HepG2 (cell line): ENCODE results near the gene MAFB. TPM values are rescaled to one million over a fixed set of nuclear protein-coding genes. Genes with fewer than 3 reads are reported as not detected.

Experiments used
- CREM ChIP-seq, 2 experiments: sonication (generic) in 1 of 2; formaldehyde crosslinking in 1 of 2; IDR thresholded peaks; 2 replicates each; pipeline versions ENCODE4 v1.4.0 to v1.6.1; 2016 to 2020; ENCODE audit warnings: antibody characterized with exemption in 1 of 2, mild to moderate bottlenecking in 1 of 2, missing genetic modification reagents in 1 of 2
- FOXJ3 ChIP-seq: sonication (generic); formaldehyde crosslinking; IDR thresholded peaks from 2 replicates; pipeline ENCODE4 v1.4.0; 2020; ENCODE audit warnings: missing genetic modification reagents, mild to moderate bottlenecking, borderline replicate concordance
- MAZ ChIP-seq, 2 experiments: sonication (generic) in 1 of 2; formaldehyde crosslinking in 1 of 2; IDR thresholded peaks; 2 replicates each; pipeline versions ENCODE4 v1.5.0 to v1.6.1; 2012 to 2020; ENCODE audit warnings: low read depth in 2 of 2, mild to moderate bottlenecking in 2 of 2, borderline replicate concordance in 1 of 2, improper control_type of control experiment in 1 of 2, low read length in 1 of 2, missing genetic modification reagents in 1 of 2, moderate library complexity in 1 of 2
- NFIC ChIP-seq: IDR thresholded peaks from 2 replicates; pipeline ENCODE4 v1.6.1; 2012; ENCODE audit warnings: mild to moderate bottlenecking, low read length, inconsistent platforms
- PAX8 ChIP-seq: sonication (generic); formaldehyde crosslinking; IDR thresholded peaks from 2 replicates; pipeline ENCODE4 v1.8.0; 2022; ENCODE audit warnings: mild to moderate bottlenecking, missing genetic modification reagents, borderline replicate concordance
- POLR2A ChIP-seq, 2 experiments: IDR thresholded peaks; 2 replicates each; pipeline ENCODE4 v1.6.1; 2011; ENCODE audit warnings: low read depth in 2 of 2, low read length in 2 of 2, mild to moderate bottlenecking in 1 of 2, moderate library complexity in 1 of 2; ENCODE audit not compliant: insufficient read depth in 1 of 2
- POLR2AphosphoS5 ChIP-seq: IDR thresholded peaks from 2 replicates; pipeline ENCODE4 v1.6.1; 2012; ENCODE audit warnings: low read depth, low read length
- SOX13 ChIP-seq, 3 experiments: fragments of 450-650 bp in 1 of 3; sonication (generic) in 1 of 3; formaldehyde crosslinking in 1 of 3; IDR thresholded peaks in 2 of 3; conservative IDR thresholded peaks in 1 of 3; 2 replicates each; pipeline versions ENCODE4 v1.5.0 to v1.6.1; 2016 to 2020; ENCODE audit warnings: antibody characterized with exemption in 1 of 3, mild to moderate bottlenecking in 1 of 3, missing compliant biosample characterization in 1 of 3, missing genetic modification reagents in 1 of 3, moderate library complexity in 1 of 3
- ZNF12 ChIP-seq: sonication (generic); formaldehyde crosslinking; IDR thresholded peaks from 2 replicates; pipeline ENCODE4 v1.5.0; 2020; ENCODE audit warnings: missing genetic modification reagents
- ZNF142 ChIP-seq: sonication (generic); formaldehyde crosslinking; IDR thresholded peaks from 2 replicates; pipeline ENCODE4 v1.4.0; 2020; ENCODE audit warnings: missing genetic modification reagents
- ZNF205 ChIP-seq: IDR thresholded peaks from 2 replicates; pipeline ENCODE4 v1.6.1; 2018; ENCODE audit warnings: missing biosample characterization, missing genetic modification reagents
- ZNF710 ChIP-seq: sonication (generic); formaldehyde crosslinking; IDR thresholded peaks from 2 replicates; pipeline ENCODE4 v1.5.0; 2020; ENCODE audit warnings: mild to moderate bottlenecking, missing genetic modification reagents, borderline replicate concordance
- ZNF772 ChIP-seq: sonication (generic); formaldehyde crosslinking; IDR thresholded peaks from 2 replicates; pipeline ENCODE4 v1.5.0; 2020; ENCODE audit warnings: mild to moderate bottlenecking, missing genetic modification reagents
- ZXDC ChIP-seq: sonication (generic); formaldehyde crosslinking; IDR thresholded peaks from 2 replicates; pipeline ENCODE4 v1.5.0; 2020; ENCODE audit warnings: mild to moderate bottlenecking, missing genetic modification reagents
- polyA plus RNA-seq, 8 experiments: library from polyadenylated mRNA; depleted of rRNA in 3 of 8; stranded (reverse) in 7 of 8; unstranded in 1 of 8; fragments of >200 nt; fragmentation: Illumina TruSeq in 4 of 8; extraction: Trizol in 4 of 8; gene quantifications; 2 replicates each; pipeline versions ENCODE4 v1.2.1 to v1.2.3, GENCODE V29; 2011 to 2016; ENCODE audit warnings: low read depth in 4 of 8, missing spikeins in 1 of 8, mixed read lengths in 1 of 8; ENCODE audit not compliant: insufficient read depth in 1 of 8
- total RNA-seq, 5 experiments: library from RNA; depleted of rRNA; stranded (reverse); fragments of >200 nt; fragmentation: Illumina TruSeq; extraction: Trizol; gene quantifications; 2 replicates each; pipeline ENCODE4 v1.2.3, GENCODE V29; 2016; ENCODE audit warnings: low read depth in 1 of 5

The MAFB gene
- total and polyA plus RNA-seq, 2 of the 13 experiments (the other 11 are each of a cell fraction or from before 2014, with no cell fraction given), result 0.08 to 0.11 TPM

GRCh38 chr20:40689943-40690835 lies 1.2 kb upstream of the MAFB start (continued):
- TF ChIP-seq ZNF142 (CRISPR knock-in tag) (no peak; the same call in 1 of the 2 replicates), ZNF205 (CRISPR knock-in tag) (peak; percentile 74; the same call in 1 of the 2 replicates), FOXJ3 (peak; percentile 31; the same call in 1 of the 2 replicates), ZNF12 (CRISPR knock-in tag) (no peak), SOX13 (IDR thresholded peaks at IDR 0.05) (no peak), SOX13 (CRISPR knock-in tag; conservative IDR thresholded peaks at IDR 0.05 in 1 of 2, IDR thresholded peaks at IDR 0.05 in 1 of 2) (peak in 1 of 2 experiments; percentile 22; a peak in 1 of 4 replicates), POLR2AphosphoS5 (no peak), ZXDC (CRISPR knock-in tag) (peak; percentile 58; the same call in 1 of the 2 replicates), POLR2A (IDR thresholded peaks at IDR 0.05; ENCODE audit: insufficient read depth in 1 of 2, low read depth in 2 of 2, low read length in 2 of 2) (no peak), NFIC (no peak), CREM (IDR thresholded peaks at IDR 0.05) (no peak), CREM (CRISPR knock-in tag; IDR thresholded peaks at IDR 0.05) (no peak), MAZ (IDR thresholded peaks at IDR 0.05; ENCODE audit: borderline replicate concordance, low read depth, low read length) (no peak), MAZ (CRISPR knock-in tag; IDR thresholded peaks at IDR 0.05; ENCODE audit: low read depth) (peak; percentile 70; the same call in 1 of the 2 replicates), ZNF710 (CRISPR knock-in tag) (peak; percentile 22; the same call in 1 of the 2 replicates), PAX8 (no peak), ZNF772 (CRISPR knock-in tag) (peak; percentile 83; the same call in 1 of the 2 replicates)
